Posterior vena cava (tissue), 2 donors: ENCODE data around the gene SPTBN1. TPM values are rescaled to one million over a fixed set of nuclear protein-coding genes. Genes with fewer than 3 reads are reported as not detected.
"Not testable (repeated sequence)": the region's sequence is repeated elsewhere in the genome, so short reads cannot be mapped to it uniquely, and the experiment has no call there.

Experiments
- DNase-seq: peaks from one replicate; pipeline ENCODE4 v3.0.0-alpha.2; 2020; ENCODE audit warnings: low spot score
- intact Hi-C, 2 donors: fragments of 100-400 bp; cut with DNase I; formaldehyde crosslinking; loops; one replicate each; pipeline versions ENCODE4 v1.14.1 to v1.14.2; 2022 to 2023
- total RNA-seq, 2 donors: library from RNA; stranded (reverse); fragmentation: NEBNext Ultra II Directional; extraction: Animal tissue kit (Norgen Biotek cat#: 25700); gene quantifications; one replicate each; pipeline ENCODE4 v1.2.1, GENCODE V29; 2021
- donor health status: DM: yes; HTN: yes; CAD: no.
- donor health status: DM: yes; HTN: yes; CAD: no.

The SPTBN1 gene
- total RNA-seq, 2 donors from 2014 or later = 329 to 357 TPM

DNA sequence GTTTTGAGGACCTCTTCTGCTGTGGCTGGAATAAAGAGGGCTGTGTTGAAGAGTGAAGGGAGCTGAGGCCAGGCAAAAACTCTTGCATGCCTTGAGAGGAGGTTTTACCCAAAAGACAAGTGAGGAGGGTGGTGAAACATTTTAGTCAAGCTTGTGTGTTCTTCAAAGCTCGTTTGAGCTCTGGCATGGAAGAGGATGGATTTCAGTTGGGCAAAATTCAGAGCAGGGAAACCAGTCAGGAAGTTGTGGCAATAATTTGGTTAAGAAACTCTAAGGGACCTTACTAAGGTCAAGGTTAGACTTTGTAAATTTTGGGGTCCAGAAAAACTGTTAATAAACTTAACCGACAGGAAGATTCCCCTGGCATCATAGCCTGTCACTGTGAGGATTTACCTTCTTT lies 34.7 kb downstream of the SPTBN1 start:
- intact Hi-C loops = no loop called here
- no peak for DNase-seq

DNA sequence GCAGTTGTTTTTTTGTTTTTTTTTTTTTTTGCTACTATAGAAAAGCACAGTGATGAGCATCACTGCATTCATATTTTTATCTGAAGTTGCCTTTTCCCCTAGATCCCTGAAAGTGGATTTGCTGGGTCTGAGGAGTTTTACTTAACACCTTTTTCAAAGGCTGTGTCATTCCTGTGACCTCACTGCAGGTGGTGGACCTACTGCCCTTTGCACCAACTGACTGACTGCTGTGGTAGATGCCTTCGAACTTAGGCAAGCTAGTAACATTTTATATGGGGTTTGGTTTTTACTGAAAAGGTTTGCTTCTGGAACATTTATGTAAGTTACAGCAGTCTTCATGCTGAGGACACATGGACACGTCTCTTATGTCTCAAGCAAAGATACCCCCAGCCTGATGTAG lies 36.2 kb downstream of the SPTBN1 start:
- intact Hi-C loops = no loop called here
- no peak for DNase-seq

GRCh38 chr2:54494087-54494486 lies 38.0 kb downstream of the SPTBN1 start:
- intact Hi-C loops = no loop called here

DNA sequence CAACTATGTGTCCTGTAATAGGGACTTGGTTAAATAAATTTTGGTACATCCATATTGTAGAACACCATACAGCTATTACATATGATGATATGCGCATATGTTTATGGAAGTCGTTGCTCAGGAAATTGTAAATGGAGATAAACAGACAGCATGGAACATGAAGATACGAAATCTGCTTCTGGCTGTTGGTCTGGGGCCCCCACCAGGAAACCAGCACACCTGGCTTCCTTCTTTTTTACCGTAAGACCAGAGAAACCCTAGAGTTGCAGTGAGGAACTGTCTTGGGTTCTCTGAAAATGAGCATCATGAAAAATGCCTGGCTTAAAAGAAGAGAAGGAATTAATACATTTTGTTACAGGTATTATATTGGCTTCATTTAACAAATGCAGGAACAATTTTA lies 40.8 kb downstream of the SPTBN1 start:
- intact Hi-C loops = no loop called here
- no peak for DNase-seq

More at GRCh38 chr2:54494087-54494486, 38.0 kb downstream of the SPTBN1 start:
- DNase-seq = no peak

DNA sequence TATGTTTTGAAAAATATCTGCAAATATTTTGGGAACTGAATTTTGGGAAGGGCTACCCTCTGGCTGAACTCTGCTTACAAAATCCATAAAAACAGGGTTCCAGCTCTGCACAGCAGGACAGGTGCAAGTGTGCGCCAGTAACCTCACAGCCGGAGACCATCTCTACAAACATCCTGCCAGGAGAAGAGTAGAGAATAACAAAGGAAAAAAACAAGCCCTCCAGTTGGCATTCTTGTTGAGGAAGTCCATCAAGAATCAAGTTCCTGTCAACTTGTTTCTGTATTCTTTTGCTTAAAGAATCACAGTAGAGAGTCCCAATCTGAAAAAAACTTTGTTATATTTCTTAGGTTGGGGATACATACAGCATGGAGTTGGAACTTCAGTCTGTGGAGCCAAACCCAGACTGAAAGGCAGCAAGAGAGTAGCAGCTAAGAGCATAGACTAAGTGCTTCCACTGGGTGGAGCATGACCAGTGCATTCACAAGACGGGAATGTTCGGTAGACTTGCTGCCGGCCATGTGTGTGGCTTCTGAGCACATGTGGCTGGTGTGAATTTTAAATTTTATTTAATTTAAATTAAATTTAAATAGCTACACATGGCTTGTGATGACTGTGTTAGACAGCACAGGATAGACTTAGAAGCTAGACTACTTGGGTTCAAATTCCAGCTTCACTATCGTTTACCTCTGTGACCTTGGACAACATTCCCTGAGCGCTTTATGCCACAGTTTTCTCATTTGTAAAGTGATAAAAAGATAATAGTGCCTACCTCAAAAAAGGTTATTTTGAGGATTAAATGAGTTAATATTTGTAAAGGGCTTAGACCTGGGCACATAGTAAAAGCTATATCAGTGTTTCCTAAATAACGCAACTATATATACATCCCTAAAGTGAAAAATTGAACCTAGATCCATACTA lies 41.9 kb downstream of the SPTBN1 start:
- DNase-seq = no peak

GRCh38 chr2:54499661-54500060 lies 43.5 kb downstream of the SPTBN1 start:
- intact Hi-C loops = no loop called here
- DNase-seq = no peak

More for the DNA sequence above, 41.9 kb downstream of the SPTBN1 start:
- intact Hi-C loops = no loop called here

- intact Hi-C loops = no loop called here
Measured at GRCh38 chr2:54500404-54501205, 44.5 kb downstream of the SPTBN1 start.

GRCh38 chr2:54502731-54503130 lies 46.6 kb downstream of the SPTBN1 start:
- no peak for DNase-seq
- intact Hi-C loops = no loop called here

More at GRCh38 chr2:54500404-54501205, 44.5 kb downstream of the SPTBN1 start:
- DNase-seq = no peak

DNA sequence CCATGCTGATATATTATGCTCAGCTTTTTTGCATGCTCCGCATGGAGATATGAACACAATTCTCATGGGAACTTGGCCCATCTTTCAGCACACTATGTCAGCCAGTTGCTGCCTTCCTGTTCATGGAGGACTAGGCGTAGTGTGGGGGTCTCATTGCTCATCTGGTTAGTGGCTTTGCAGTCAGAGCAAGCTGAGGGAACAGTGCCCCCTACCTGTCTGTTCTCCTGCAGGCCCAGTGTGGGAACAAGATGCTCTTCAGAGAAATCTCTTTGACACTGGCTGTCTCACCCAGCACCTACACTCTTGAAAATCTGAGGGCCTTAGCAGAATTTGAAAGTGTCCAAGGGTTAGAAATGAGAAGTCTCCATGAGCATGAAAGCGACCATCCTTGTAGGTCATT lies 47.1 kb downstream of the SPTBN1 start:
- intact Hi-C loops = no loop called here
- DNase-seq = no peak

DNA sequence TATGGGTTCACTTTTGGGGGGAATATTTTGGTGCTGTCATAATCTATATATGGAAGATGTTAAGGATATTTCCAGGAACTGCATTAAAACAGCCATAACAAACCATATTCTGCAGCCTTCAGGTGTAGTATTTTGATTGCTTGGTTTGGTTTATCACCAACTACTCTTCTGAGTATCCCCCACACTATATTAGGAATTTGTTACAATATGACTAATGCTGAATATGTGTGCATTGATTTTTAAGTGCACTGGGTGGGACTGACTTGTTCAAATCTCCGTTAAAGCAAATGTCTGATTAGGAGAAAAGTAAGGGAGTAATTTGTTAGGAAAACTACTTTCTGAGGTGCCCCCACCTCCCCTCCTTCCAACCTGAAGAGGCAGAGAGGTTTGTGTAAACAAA lies 47.7 kb downstream of the SPTBN1 start:
- no peak for DNase-seq
- intact Hi-C loops = no loop called here

GRCh38 chr2:54504866-54505265 lies 48.7 kb downstream of the SPTBN1 start:
- intact Hi-C loops = no loop called here
- no peak for DNase-seq

DNA sequence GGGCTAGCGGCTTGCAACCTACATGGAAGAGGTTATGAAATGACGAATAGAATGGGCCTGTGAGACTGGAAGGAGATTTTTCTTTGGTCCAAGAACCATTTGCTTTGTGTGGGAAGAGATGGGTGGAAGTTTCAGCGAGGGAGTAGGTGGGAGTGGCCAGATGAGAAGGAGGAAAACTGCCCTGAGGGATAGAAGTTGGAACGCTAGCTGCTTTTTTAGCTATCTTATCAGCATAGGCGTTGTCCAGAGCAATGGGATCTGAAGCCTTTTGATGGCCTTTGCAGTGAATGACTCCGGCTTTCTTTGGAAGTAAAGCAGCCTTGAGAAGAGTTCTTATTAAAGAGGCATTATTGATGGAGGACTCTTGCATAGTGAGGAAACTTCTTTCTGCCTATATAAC lies 52.4 kb downstream of the SPTBN1 start:
- DNase-seq = no peak
- intact Hi-C loops = no loop called here

DNA sequence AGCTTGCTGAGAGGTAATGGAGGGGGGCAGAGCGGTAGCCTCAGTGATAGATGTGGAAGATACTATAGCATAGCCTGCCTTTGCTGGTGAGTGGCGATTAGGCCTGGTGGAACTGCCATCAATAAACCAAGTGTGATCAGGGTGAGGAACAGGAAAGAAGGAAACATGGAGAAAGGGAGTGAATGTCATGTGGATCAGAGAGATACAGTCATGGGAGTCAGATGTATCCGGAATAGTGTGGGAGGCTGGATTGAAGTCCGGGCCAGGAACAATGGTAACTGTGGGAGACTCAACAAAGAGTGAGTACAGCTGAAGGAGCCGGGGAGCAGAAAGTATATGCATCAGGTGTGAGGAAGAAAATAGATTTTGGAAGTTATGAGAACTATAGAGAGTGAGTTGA lies 52.9 kb downstream of the SPTBN1 start:
- intact Hi-C loops, DNase-seq: not testable (repeated sequence)

- DNase-seq = no peak
- intact Hi-C loops = no loop called here
Measured at GRCh38 chr2:54510916-54511315, 54.8 kb downstream of the SPTBN1 start.

GRCh38 chr2:54512183-54512582 lies 56.1 kb downstream of the SPTBN1 start:
- no peak for DNase-seq
- intact Hi-C loops = no loop called here

DNA sequence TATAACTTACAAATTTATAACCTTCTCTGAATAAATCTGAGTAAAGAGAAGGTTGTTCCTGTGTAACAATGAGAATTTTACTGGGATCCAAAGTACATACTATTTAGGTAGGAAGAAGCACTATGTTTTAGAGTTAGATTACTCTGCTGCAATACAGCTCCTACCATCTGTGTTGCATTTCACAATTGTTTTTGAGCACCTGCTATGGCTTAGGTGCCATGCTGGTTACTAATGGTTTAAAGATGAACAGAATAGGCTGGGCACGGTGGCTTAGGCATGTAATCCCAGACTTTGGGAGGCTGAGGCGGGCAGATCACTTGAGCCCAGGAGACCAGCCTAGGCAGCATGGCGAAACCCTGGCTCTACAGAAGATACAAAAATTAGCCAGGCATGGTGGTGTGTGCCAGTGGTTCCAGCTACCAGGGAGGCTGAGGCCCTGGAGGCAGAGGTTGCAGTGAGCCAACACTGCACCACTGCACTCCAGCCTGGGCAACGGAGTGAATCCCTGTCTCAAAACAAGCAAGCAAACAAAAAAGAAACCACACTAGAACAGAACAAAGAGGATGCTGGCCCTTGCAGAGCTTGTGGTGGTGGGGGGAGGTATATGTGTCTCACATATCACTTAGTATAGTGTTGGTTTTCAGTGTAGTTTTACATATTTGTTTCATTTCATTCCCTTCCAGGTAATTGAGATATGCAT lies 56.7 kb downstream of the SPTBN1 start:
- DNase-seq = no peak
- intact Hi-C loops = no loop called here

GRCh38 chr2:54513363-54513715 lies 57.2 kb downstream of the SPTBN1 start:
- no peak for DNase-seq
- intact Hi-C loops = no loop called here

- intact Hi-C loops = no loop called here
- no peak for DNase-seq
Measured at GRCh38 chr2:54514822-54515569, 58.9 kb downstream of the SPTBN1 start.

DNA sequence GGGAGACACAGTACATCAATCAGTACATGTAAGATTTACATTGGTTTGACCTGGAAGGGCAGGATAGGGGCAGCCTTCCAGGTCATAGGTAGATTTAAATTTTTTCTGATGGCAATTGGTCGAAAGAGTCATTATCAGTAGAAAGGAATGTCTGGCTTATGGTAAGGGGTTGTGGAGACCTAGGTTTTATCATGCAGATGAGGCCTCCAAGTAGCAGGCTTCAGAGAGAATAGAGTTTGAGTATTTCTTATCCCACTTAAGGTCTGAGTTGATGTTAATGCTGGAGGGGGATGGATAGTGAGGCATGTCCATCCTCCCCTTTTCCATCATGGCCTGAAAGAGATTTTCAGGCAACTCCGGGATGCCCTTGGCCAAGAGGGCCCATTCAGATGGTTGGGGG lies 60.7 kb downstream of the SPTBN1 start:
- no peak for DNase-seq
- intact Hi-C loops = no loop called here
